Body of pancreas (tissue), 4 donors: Measurements from ENCODE around the gene SCRN2.

Experiments used
- CTCF ChIP-seq, 7 experiments: fragments of 450-650 bp in 4 of 7; fragments of 200-600 bp in 3 of 7; sonication (generic) in 3 of 7; IDR thresholded peaks; one replicate each; pipeline ENCODE4 v1.5.1; 2016 to 2019; ENCODE audit warnings: antibody characterized with exemption in 7 of 7
- POLR2A ChIP-seq, 3 donors: fragments of 450-650 bp; IDR thresholded peaks; one replicate each; pipeline ENCODE4 v1.6.1; 2016; ENCODE audit warnings: antibody characterized with exemption in 3 of 3, mild to moderate bottlenecking in 2 of 3

DNA sequence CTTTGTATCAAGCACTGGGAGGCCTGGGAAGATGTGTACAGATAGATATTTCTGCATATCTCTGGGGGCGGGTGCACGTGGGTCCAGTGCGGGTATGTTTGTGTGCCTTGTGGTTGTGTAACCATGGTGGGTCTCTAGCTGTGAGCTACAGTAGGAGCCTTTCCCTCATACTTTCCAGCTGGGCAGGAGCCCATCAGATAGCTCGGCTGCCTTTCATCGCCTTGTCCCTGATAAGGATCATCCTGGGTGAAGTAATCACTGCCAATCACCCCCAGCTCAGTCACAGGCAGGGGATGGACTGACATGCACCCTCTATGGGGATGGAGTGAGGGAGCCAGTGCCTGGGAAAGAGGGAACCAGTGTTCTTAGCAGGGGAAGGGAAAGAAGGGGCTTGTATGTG is 3.2 kb upstream of the SCRN2 start:
- TF ChIP-seq CTCF (IDR thresholded peaks at IDR 0.05) (no peak), POLR2A (IDR thresholded peaks at IDR 0.05) (no peak)
